ENCODE results near the gene REEP1. TPM values are rescaled to one million over a fixed set of nuclear protein-coding genes. Genes with fewer than 3 reads are reported as not detected.

The REEP1 gene
- total and polyA plus RNA-seq, 8 donors, result 2.9 to 29.9 (median 6.4) TPM; not detected in 1

DNA sequence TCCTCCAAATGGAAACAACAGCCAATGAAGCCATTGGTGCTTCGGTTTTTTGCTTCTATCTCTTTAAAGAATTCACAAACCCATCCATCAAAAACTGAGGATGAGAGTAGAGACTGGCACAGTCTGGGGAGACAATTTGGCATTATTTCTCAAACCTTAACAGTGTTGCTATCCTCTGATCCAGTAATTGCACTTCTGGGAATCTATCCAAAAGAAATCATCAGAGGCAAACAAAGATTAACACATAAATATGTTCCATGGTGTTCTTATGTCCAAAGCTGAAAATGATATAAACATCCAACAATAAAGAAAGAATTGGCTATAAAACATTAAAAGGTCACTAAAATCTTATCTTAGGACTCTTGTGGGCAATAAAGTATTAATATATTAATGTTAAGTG is 35.1 kb downstream of the REEP1 start:
- H3K27ac ChIP-seq, result peak overlapping the region in 1 of 5 donors; percentile 23
- TF ChIP-seq EP300 (IDR thresholded peaks at IDR 0.05) (no peak), POLR2AphosphoS5 (IDR thresholded peaks at IDR 0.05) (no peak), POLR2A (IDR thresholded peaks at IDR 0.05) (no peak)
- TF ChIP-seq, protein P1, sequence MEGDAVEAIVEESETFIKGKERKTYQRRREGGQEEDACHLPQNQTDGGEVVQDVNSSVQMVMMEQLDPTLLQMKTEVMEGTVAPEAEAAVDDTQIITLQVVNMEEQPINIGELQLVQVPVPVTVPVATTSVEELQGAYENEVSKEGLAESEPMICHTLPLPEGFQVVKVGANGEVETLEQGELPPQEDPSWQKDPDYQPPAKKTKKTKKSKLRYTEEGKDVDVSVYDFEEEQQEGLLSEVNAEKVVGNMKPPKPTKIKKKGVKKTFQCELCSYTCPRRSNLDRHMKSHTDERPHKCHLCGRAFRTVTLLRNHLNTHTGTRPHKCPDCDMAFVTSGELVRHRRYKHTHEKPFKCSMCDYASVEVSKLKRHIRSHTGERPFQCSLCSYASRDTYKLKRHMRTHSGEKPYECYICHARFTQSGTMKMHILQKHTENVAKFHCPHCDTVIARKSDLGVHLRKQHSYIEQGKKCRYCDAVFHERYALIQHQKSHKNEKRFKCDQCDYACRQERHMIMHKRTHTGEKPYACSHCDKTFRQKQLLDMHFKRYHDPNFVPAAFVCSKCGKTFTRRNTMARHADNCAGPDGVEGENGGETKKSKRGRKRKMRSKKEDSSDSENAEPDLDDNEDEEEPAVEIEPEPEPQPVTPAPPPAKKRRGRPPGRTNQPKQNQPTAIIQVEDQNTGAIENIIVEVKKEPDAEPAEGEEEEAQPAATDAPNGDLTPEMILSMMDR (IDR thresholded peaks at IDR 0.05), result no peak
- H3K4me3 ChIP-seq, result no peak overlapping the region
- H3K27me3 ChIP-seq, result no peaks in the 10 kb centered on the region
- peaks cover 0 to 39% (median 18%) of the 10 kb centered on the region in 4 donors for H3K4me1 ChIP-seq
- DNase-seq, result no peak
- no peaks in the 10 kb centered on the region for H3K9me3 ChIP-seq
- intact Hi-C loops (cut with DNase I; ENCODE audit: low total_unique reads), result no loop called here
- no peaks in the 10 kb centered on the region for H3K36me3 ChIP-seq
- WGBS, 5 donors, result 42 to 65% (median 55%) methylated on average over 1 of the region's 1 CpG

DNA sequence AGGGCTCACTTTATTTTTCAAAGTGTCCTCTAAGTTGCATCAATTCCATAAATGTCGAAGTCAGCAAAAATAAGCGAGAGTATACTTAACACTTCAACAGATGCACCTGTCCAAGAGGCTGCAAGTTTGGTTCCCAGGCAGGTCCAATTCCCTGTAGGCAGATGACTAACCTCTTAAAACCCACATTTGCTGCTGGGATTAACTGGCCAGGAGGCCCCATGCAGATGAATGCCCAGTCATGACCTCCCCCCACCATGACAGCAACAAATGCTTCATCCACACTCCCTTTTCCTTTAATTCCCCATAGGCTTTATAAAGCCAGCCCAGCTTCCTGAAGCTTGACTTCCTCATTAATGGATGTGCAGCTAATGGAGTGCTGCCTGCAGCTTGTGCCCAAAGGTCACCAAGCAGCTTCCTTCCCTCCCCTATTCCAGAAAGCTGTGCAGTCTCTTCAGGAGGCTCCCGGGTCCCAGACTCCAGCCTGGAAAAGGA is 35.7 kb downstream of the REEP1 start:
- DNase-seq, result peak in 1 of 2 donors; percentile 55
- peak overlapping the region in 1 of 5 donors; percentile 23 for H3K27ac ChIP-seq
- intact Hi-C loops (cut with DNase I; ENCODE audit: low total_unique reads), result no loop called here

DNA sequence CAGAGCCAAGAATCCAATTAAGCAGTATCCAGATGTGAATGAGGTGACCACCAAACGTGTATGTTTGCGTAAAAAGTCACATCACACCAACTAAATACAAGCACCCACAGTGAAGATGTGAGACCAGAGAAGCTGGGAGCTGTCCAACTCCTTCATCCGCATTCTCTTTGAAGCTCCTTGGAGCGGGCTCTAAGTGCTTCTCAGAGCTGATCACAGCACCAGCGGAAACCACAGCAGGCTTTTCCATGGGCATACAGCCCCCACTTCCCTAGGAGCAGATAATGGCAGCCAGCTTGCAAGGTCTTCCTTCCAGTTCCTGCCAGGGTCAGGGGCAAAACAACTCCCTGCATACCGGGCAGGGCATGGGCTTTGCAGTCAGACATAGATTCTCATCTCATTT is 36.4 kb downstream of the REEP1 start:
- Histone ChIP-seq H3K36me3 (no peaks in the 10 kb centered on the region), H3K9me3 (no peaks in the 10 kb centered on the region), H3K27me3 (no peaks in the 10 kb centered on the region), H3K27ac (no peak overlapping the region), H3K4me3 (no peak overlapping the region), H3K4me1 (peaks cover 0 to 43% (median 18%) of the 10 kb centered on the region in 4 donors)
- WGBS, 5 donors, result 68 to 78% (median 73%) methylated on average over 6 of the region's 6 CpGs
- DNase-seq, result peak in 1 of 2 donors; percentile 69
- intact Hi-C loops (cut with DNase I; ENCODE audit: low total_unique reads), result no loop called here
- no peak for TF ChIP-seq POLR2AphosphoS5 (IDR thresholded peaks at IDR 0.05)
- TF ChIP-seq EP300 (IDR thresholded peaks at IDR 0.05), result no peak
- TF ChIP-seq, protein P1 (IDR thresholded peaks at IDR 0.05), result no peak
- TF ChIP-seq POLR2A (IDR thresholded peaks at IDR 0.05), result no peak

More for the DNA sequence above, 35.7 kb downstream of the REEP1 start:
- Histone ChIP-seq H3K36me3 (no peaks in the 10 kb centered on the region), H3K4me3 (no peak overlapping the region), H3K9me3 (no peaks in the 10 kb centered on the region), H3K4me1 (peaks cover 0 to 43% (median 18%) of the 10 kb centered on the region in 4 donors), H3K27me3 (no peaks in the 10 kb centered on the region)
- TF ChIP-seq, protein P1 (IDR thresholded peaks at IDR 0.05), result no peak
- TF ChIP-seq EP300 (IDR thresholded peaks at IDR 0.05) (no peak), POLR2A (IDR thresholded peaks at IDR 0.05) (no peak), POLR2AphosphoS5 (IDR thresholded peaks at IDR 0.05) (no peak)
- WGBS, 5 donors, result 59 to 73% (median 69%) methylated on average over 3 of the region's 3 CpGs

DNA sequence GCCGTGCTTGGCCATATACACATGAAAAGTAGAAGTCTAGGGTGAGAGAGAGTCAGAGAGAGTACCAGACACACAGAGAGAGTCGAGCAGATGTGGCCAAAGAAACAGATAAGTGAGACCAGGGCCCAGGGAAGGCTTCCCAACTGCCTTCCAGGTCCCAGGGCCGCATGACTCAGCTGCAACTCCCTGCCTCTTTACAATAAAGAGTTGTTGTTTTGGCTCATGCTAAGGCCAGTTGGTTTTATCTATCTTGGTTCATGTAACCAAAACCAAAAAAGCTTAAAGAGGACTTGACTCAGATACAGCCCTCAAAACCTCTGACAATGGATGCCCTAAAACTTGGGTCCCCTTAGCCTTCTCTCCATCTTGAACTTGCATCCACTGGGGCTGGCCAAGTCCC is 36.9 kb downstream of the REEP1 start:
- no peaks in the 10 kb centered on the region for H3K27me3 ChIP-seq
- no peak for DNase-seq
- intact Hi-C loops (cut with DNase I; ENCODE audit: low total_unique reads), result no loop called here
- no peak overlapping the region for H3K27ac ChIP-seq
- no peak overlapping the region for H3K4me3 ChIP-seq
- peaks cover 0 to 43% (median 18%) of the 10 kb centered on the region in 4 donors for H3K4me1 ChIP-seq
- no peaks in the 10 kb centered on the region for H3K36me3 ChIP-seq
- no peaks in the 10 kb centered on the region for H3K9me3 ChIP-seq
- TF ChIP-seq, protein P1 (IDR thresholded peaks at IDR 0.05), result no peak
- TF ChIP-seq POLR2A (IDR thresholded peaks at IDR 0.05) (no peak), EP300 (IDR thresholded peaks at IDR 0.05) (no peak), POLR2AphosphoS5 (IDR thresholded peaks at IDR 0.05) (no peak)
- WGBS, 5 donors, result 77 to 90% (median 78%) methylated on average over 3 of the region's 3 CpGs
